ENCODE results near the gene BIRC7. TPM values are rescaled to one million over a fixed set of nuclear protein-coding genes. Genes with fewer than 3 reads are reported as not detected.

Gene BIRC7
- total and polyA plus RNA-seq, 4 donors, result 0.29 to 1.6 (median 1.0) TPM

DNA sequence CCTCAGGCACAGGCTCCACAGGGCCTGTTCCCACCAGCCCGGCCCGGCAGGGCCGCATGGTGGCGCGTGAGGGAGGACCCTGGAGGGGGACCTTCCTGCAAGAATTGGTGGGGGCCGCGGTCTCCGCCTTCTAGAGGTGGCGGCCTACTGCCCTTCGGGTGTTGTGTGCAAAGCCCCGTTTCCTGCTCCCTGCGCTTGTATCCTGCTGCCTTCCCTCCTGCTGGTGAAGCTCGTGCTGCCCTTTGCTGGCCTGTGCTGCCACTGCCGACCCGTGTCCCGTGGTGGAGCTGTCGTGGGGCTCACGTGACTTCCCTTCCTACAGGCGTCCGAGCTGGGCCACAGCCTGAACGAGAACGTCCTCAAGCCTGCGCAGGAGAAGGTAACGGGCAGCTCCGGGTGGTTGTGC lies 48.8 kb downstream of the BIRC7 start:
- Histone ChIP-seq H3K36me3 (ENCODE audit: control insufficient read depth, insufficient read depth, low read length) (peaks cover 100% of the 10 kb centered on the region), H3K27me3 (ENCODE audit: control insufficient read depth, insufficient read depth, low read length) (no peaks in the 10 kb centered on the region), H3K4me1 (ENCODE audit: control insufficient read depth, insufficient read depth, low read length) (peaks cover 4% of the 10 kb centered on the region), H3K9me3 (ENCODE audit: control insufficient read depth, insufficient read depth, low read length) (no peaks in the 10 kb centered on the region), H3K27ac (ENCODE audit: low read depth, low read length) (no peak overlapping the region), H3K4me3 (ENCODE audit: low read depth, low read length) (no peak overlapping the region)
- WGBS (ENCODE audit: insufficient coverage), result 87% methylated on average over 22 of the region's 25 CpGs
- no peak for DNase-seq (ENCODE audit: low read depth in 4 of 6, low spot score in 6 of 6)

DNA sequence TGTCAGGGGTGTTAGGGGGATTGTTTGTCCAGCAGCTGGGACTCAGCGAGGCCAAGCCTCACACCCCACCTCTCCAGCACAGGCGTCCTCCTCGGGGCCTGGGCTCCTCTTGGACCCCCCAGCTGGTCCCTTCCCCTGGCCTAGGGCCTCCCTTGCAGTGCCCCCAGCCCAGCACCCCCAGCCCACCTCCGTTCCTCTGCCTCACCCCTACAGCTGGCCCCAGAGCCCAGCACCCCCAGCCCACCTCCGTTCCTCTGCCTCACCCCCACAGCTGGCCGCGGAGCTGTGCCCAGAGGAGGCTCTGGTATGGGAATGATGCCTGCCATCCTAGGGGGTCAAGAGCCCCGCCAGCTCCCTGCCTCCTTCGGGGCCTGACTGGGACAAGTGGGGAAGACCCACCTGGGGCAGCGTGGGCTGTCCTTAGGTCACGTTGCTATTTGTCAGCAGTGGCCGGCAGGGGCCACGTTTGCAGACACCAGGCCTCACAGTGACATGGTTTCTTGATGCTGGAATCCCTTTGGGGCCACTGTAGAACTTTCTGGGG lies 49.3 kb downstream of the BIRC7 start:
- Histone ChIP-seq H3K4me1 (ENCODE audit: control insufficient read depth, insufficient read depth, low read length) (peaks cover 4% of the 10 kb centered on the region), H3K9me3 (ENCODE audit: control insufficient read depth, insufficient read depth, low read length) (no peaks in the 10 kb centered on the region), H3K27me3 (ENCODE audit: control insufficient read depth, insufficient read depth, low read length) (no peaks in the 10 kb centered on the region), H3K36me3 (ENCODE audit: control insufficient read depth, insufficient read depth, low read length) (peaks cover 100% of the 10 kb centered on the region), H3K4me3 (ENCODE audit: low read depth, low read length) (no peak overlapping the region), H3K27ac (ENCODE audit: low read depth, low read length) (no peak overlapping the region)
- no peak for DNase-seq (ENCODE audit: low read depth in 4 of 6, low spot score in 6 of 6)
- WGBS (ENCODE audit: insufficient coverage), result 95% methylated on average over 11 of the region's 13 CpGs

DNA sequence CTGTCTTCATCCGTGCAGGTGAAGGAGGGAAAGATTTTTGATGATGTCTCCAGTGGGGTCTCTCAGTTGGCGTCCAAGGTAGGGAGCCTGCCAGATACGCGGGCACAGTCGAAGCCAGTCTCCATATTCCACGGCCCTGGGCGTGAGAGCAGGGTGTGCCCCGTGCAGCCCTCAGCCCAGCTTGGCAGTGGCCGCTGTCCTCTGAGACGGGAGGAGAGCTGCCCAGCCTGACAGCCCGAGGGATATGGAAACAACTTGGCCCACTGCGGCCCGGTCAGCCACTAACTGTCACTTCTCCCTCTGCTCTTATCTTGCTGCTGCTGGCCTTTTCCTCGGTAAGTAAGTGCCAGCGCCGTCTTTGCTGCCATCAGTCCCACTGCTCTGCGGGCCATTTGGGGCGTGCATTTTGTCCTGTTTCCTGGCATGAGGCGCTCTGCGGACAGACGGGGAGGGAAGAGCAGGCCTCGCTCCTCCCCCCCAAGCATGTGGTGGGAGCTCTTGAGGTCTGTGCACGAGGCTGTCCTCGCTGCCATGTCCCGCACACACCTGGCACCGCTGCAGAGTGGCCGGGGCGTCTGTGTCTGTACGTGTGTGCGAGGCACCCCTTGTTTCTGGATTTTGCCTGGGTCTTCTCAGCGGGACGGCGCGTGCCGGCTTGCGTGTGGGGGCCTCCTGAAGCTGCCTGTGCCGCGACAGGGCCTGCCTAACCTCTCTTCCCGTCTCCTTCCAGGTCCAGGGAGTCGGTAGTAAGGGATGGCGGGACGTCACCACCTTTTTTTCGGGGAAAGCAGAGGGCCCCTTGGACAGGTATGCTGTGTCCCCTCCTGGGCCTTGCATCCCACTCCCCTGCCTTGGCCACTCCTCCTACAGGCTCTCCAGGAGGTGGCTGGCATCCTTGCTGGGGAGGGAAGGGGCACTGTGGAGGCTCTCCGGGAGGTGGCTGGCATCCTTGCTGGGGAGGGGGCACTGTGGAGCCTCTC lies 50.2 kb downstream of the BIRC7 start:
- Histone ChIP-seq H3K36me3 (ENCODE audit: control insufficient read depth, insufficient read depth, low read length) (peaks cover 100% of the 10 kb centered on the region), H3K27ac (ENCODE audit: low read depth, low read length) (no peak overlapping the region), H3K4me3 (ENCODE audit: low read depth, low read length) (no peak overlapping the region), H3K4me1 (ENCODE audit: control insufficient read depth, insufficient read depth, low read length) (peaks cover 8% of the 10 kb centered on the region), H3K9me3 (ENCODE audit: control insufficient read depth, insufficient read depth, low read length) (no peaks in the 10 kb centered on the region), H3K27me3 (ENCODE audit: control insufficient read depth, insufficient read depth, low read length) (no peaks in the 10 kb centered on the region)
- 94% methylated on average over 43 of the region's 44 CpGs for WGBS (ENCODE audit: insufficient coverage)
- no peak for DNase-seq (ENCODE audit: low read depth in 4 of 6, low spot score in 6 of 6)

DNA sequence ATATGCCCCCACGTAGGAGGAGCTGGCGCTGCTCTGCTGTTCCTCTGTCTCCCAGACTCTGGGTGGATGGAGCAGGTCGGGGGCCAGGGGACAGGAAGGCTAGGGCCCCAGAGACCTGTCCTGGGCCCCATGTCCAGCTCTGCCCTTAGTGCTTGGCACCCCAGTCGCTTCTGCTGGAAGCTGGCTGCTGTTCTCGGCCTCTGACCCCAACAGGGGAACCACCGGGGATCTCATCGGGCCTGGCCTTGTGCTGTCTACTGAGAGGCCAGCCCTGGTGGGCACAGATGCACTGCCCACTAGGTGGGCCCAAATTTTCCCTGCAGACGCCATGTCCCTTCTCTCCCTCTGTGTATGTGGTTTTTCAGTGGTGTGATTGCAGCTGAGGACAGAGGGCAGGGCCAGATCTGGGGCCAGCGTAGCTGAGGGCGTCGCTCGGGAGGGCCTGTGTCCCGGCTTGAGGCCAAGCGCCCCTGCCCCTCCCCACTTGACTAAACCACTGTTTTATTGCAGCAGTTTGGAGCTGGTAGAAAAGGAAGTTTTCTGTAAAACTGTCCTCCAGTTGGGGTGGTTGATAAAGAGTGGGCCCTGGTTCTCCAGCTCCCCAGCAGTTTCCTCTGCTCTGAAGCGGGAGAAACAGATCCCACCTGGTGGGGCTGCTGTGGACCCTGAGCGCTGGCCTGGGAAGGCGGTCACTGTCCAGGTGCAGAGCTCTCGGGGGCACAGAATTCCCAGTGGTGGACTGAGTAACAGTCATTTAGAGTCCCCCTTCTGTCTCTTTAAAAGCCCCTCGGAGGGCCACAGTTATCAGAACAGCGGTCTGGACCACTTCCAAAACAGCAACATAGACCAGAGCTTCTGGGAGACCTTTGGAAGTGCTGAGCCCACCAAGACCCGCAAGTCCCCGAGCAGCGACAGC lies 51.3 kb downstream of the BIRC7 start:
- H3K36me3 ChIP-seq (ENCODE audit: control insufficient read depth, insufficient read depth, low read length), result peaks cover 98% of the 10 kb centered on the region
- no peaks in the 10 kb centered on the region for H3K27me3 ChIP-seq (ENCODE audit: control insufficient read depth, insufficient read depth, low read length)
- WGBS (ENCODE audit: insufficient coverage), result 88% methylated on average over 16 of the region's 23 CpGs
- peaks cover 18% of the 10 kb centered on the region for H3K4me1 ChIP-seq (ENCODE audit: control insufficient read depth, insufficient read depth, low read length)
- no peak for DNase-seq (ENCODE audit: low read depth in 4 of 6, low spot score in 6 of 6)
- no peaks in the 10 kb centered on the region for H3K9me3 ChIP-seq (ENCODE audit: control insufficient read depth, insufficient read depth, low read length)
- no peak overlapping the region for H3K27ac ChIP-seq (ENCODE audit: low read depth, low read length)
- H3K4me3 ChIP-seq (ENCODE audit: low read depth, low read length), result no peak overlapping the region

DNA sequence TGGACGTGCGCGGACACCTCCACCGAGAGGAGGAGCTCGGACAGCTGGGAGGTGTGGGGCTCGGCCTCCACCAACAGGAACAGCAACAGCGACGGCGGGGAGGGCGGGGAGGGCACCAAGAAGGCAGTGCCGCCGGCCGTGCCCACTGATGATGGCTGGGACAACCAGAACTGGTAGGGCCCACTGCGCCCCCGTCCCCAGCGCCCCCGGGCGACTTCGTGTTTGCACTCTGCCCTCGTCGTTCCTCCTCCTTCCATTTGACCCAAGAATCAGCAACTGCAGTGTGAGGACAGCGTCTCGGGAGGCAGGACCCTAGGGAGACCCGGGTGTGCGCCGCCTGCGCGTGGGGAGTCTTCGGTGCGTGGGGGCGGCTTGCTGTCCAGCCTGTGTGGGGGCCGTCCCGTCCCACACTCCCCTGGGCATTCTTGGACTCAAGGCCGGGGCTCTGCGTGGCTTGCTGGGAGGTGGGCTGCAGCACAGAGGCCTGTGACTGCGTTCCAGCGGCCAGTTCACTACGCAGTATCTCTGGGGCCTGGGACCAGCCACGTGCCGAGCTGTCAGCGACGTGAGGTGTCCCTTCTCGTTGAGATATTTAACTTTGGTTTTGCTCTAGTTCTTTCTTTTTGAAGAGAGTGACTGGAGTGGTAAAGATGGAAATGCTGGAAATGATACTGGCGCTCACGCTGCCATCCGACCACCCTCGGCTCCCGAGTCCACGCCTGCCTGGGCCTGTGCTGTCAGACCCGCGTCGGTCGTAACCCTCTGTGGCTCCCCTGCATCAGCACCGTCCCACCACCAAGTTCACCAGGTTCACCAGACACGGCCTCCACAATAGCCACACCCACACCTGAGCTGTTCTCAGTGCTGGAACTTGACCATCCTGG lies 52.2 kb downstream of the BIRC7 start:
- Histone ChIP-seq H3K4me1 (ENCODE audit: control insufficient read depth, insufficient read depth, low read length) (peaks cover 27% of the 10 kb centered on the region), H3K27me3 (ENCODE audit: control insufficient read depth, insufficient read depth, low read length) (no peaks in the 10 kb centered on the region), H3K27ac (ENCODE audit: low read depth, low read length) (no peak overlapping the region), H3K4me3 (ENCODE audit: low read depth, low read length) (no peak overlapping the region), H3K36me3 (ENCODE audit: control insufficient read depth, insufficient read depth, low read length) (peaks cover 95% of the 10 kb centered on the region), H3K9me3 (ENCODE audit: control insufficient read depth, insufficient read depth, low read length) (no peaks in the 10 kb centered on the region)
- DNase-seq (ENCODE audit: low read depth in 4 of 6, low spot score in 6 of 6), result no peak
- 93% methylated on average over 54 of the region's 55 CpGs for WGBS (ENCODE audit: insufficient coverage)

DNA sequence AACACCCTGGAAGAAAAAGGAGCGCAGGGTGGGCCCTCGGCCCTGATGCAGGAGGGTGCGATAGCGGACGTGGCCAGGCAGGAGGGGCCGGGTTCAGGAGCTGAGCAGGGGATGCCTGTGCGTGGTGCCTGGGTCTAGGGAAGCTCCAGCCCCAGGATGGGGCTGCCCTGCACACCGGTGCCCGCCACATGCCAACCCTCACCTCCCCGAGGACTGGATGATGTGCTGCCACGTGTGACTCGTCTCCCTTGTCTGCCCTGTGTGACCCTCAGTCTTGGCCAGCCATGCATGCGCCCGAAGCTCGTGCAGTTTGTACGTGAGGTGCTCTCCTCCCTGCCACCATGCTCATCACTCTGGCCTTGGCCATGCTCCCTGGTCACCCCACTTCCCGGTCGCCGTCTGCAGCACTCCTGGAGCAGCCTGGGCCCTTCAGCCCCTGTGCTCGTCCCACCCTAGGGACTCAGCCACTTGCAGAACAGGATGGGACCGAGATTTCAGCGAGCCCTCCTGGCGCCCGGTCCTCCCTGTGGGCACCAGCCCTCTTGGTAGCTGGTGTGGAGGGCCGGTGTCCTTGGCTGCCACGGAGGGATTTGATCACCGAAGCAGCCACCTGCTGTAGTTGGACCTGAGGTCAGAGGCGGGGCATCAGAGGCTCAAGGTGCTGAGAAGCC lies 53.0 kb downstream of the BIRC7 start:
- H3K27ac ChIP-seq (ENCODE audit: low read depth, low read length), result no peak overlapping the region
- H3K27me3 ChIP-seq (ENCODE audit: control insufficient read depth, insufficient read depth, low read length), result no peaks in the 10 kb centered on the region
- H3K4me1 ChIP-seq (ENCODE audit: control insufficient read depth, insufficient read depth, low read length), result peaks cover 35% of the 10 kb centered on the region
- 95% methylated on average over 27 of the region's 28 CpGs for WGBS (ENCODE audit: insufficient coverage)
- no peak overlapping the region for H3K4me3 ChIP-seq (ENCODE audit: low read depth, low read length)
- DNase-seq (ENCODE audit: low read depth in 4 of 6, low spot score in 6 of 6), result no peak
- H3K36me3 ChIP-seq (ENCODE audit: control insufficient read depth, insufficient read depth, low read length), result peaks cover 87% of the 10 kb centered on the region
- H3K9me3 ChIP-seq (ENCODE audit: control insufficient read depth, insufficient read depth, low read length), result no peaks in the 10 kb centered on the region

DNA sequence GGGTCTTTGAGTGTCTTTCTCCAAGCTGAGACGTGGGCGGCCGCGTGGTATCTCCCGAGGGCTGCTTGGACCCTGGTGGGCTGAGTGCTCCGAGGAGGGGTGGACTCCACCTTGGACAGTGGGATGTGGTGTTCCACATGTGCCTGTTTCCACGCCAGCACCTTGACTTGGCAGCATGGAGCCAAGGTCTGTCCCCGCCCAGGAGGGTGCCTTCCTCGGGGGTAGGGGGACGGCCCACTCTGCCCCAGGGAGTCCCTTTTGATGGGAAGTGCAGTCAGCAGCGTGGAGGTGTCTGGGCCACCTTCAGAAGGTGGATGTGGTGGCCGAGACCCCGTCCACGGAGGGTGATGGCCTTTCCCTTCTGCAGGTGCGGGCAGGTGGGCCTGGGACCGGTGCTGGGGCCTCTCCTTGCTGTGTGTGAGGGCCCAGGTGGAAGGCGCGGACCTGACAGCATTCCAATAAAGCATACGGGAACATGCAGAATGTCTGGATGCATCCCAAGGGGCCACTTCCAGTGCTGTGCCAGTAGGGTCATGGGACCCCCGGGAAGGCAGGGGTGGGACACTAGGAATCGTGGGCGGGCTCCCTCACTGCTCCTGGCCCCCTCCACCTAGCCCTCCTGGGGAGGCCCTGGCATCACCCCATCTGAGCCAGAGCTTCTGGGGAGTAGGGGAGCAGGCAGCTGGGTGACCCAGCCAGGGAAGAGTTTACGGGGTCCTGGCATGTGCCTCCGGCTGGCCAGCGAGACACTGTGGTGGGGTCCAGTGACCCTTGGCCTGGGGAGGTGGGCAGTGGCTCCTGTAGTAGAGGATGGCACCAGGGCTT lies 53.8 kb downstream of the BIRC7 start:
- WGBS (ENCODE audit: insufficient coverage), result 82% methylated on average over 23 of the region's 25 CpGs
- peaks cover 42% of the 10 kb centered on the region for H3K4me1 ChIP-seq (ENCODE audit: control insufficient read depth, insufficient read depth, low read length)
- H3K36me3 ChIP-seq (ENCODE audit: control insufficient read depth, insufficient read depth, low read length), result peaks cover 79% of the 10 kb centered on the region
- no peaks in the 10 kb centered on the region for H3K9me3 ChIP-seq (ENCODE audit: control insufficient read depth, insufficient read depth, low read length)
- H3K4me3 ChIP-seq (ENCODE audit: low read depth, low read length), result no peak overlapping the region
- H3K27me3 ChIP-seq (ENCODE audit: control insufficient read depth, insufficient read depth, low read length), result no peaks in the 10 kb centered on the region
- DNase-seq (ENCODE audit: low read depth in 4 of 6, low spot score in 6 of 6), result no peak
- no peak overlapping the region for H3K27ac ChIP-seq (ENCODE audit: low read depth, low read length)

Measured in spinal cord (tissue), 10 donors.